OCI-LY1 (cell line): ENCODE measurements around the gene DIP2C.

Experiments
- EZH2 ChIP-seq: fragments of 200-600 bp; sonication (generic), shearing (Covaris generic); IDR thresholded peaks from 2 replicates; pipeline ENCODE4 v1.8.0; 2017; ENCODE audit warnings: borderline replicate concordance, mixed run types, mild to moderate bottlenecking, antibody characterized with exemption, low read length, moderate library complexity, mixed read lengths
- TF ChIP-seq, protein P1 (sequence below): fragments of 200-600 bp; sonication (generic), shearing (Covaris generic); IDR thresholded peaks from 2 replicates; pipeline ENCODE4 v1.5.1; 2017; ENCODE audit warnings: mild to moderate bottlenecking, antibody characterized with exemption, low read length, moderate library complexity, mixed read lengths

GRCh38 chr10:690372-691161 lies 1.1 kb upstream of the DIP2C start:
- TF ChIP-seq, protein P1, sequence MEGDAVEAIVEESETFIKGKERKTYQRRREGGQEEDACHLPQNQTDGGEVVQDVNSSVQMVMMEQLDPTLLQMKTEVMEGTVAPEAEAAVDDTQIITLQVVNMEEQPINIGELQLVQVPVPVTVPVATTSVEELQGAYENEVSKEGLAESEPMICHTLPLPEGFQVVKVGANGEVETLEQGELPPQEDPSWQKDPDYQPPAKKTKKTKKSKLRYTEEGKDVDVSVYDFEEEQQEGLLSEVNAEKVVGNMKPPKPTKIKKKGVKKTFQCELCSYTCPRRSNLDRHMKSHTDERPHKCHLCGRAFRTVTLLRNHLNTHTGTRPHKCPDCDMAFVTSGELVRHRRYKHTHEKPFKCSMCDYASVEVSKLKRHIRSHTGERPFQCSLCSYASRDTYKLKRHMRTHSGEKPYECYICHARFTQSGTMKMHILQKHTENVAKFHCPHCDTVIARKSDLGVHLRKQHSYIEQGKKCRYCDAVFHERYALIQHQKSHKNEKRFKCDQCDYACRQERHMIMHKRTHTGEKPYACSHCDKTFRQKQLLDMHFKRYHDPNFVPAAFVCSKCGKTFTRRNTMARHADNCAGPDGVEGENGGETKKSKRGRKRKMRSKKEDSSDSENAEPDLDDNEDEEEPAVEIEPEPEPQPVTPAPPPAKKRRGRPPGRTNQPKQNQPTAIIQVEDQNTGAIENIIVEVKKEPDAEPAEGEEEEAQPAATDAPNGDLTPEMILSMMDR, result no peak
- no peak for TF ChIP-seq EZH2
